K562 (cell line): ENCODE measurements around the gene SERP1. TPM values are rescaled to one million over a fixed set of nuclear protein-coding genes. Genes with fewer than 3 reads are reported as not detected.

Experiments
- BDP1 ChIP-seq: IDR thresholded peaks from 3 replicates; pipeline ENCODE4 v1.6.1; 2011; ENCODE audit not compliant: insufficient read length, insufficient read depth
- CBX2 ChIP-seq: fragments of 200-600 bp; sonication (generic); IDR thresholded peaks from one replicate; pipeline ENCODE4 v1.6.1; 2012; ENCODE audit warnings: mild to moderate bottlenecking, low read length, inconsistent platforms; ENCODE audit not compliant: insufficient read depth, poor library complexity, severe bottlenecking
- MTA1 ChIP-seq: fragments of 450-650 bp; IDR thresholded peaks from 2 replicates; pipeline ENCODE4 v1.6.1; 2017; ENCODE audit warnings: borderline replicate concordance
- SRSF7 ChIP-seq: fragments of 200-400 bp; formaldehyde crosslinking; optimal IDR thresholded peaks from 2 replicates; pipeline ENCODE3; 2017; ENCODE audit warnings: mild to moderate bottlenecking, low read depth, low read length
- ZNF224 ChIP-seq: sonication (generic); formaldehyde crosslinking; IDR thresholded peaks from 2 replicates; pipeline ENCODE4 v1.8.0; 2022; ENCODE audit warnings: mild to moderate bottlenecking, missing genetic modification reagents
- ZNF347 ChIP-seq: fragments of 450-650 bp; formaldehyde crosslinking; IDR thresholded peaks from 2 replicates; pipeline ENCODE4 v1.4.0; 2020; ENCODE audit warnings: low read depth, mild to moderate bottlenecking, moderate library complexity
- ZNF764 ChIP-seq: fragments of 250-450 bp; sonication (Bioruptor Pico); IDR thresholded peaks from 2 replicates; pipeline ENCODE4 v1.4.0; 2020; ENCODE audit warnings: low read depth, mild to moderate bottlenecking, moderate library complexity
- polyA plus RNA-seq, 8 experiments: library from polyadenylated mRNA; depleted of rRNA in 4 of 8; stranded (reverse) in 5 of 8; unstranded in 3 of 8; fragments of >200 nt; fragmentation: Nextera tagmentation in 2 of 8; fragmentation: Illumina TruSeq in 1 of 8; extraction: Ambion mirVana in 2 of 8; extraction: Trizol in 1 of 8; gene quantifications; 2 replicates each; pipeline versions ENCODE4 v1.2.1 to v1.2.3, GENCODE V29; 2011 to 2014; ENCODE audit warnings: inconsistent platforms in 1 of 8, missing spikeins in 1 of 8
- total RNA-seq, 7 experiments: library from RNA; depleted of rRNA in 6 of 7; stranded (reverse); fragments of >200 nt in 6 of 7; fragmentation: Illumina TruSeq in 2 of 7; extraction: Trizol in 2 of 7; gene quantifications; 2 replicates each; pipeline versions ENCODE4 v1.2.1 to v1.2.3, GENCODE V29; 2011 to 2021; ENCODE audit warnings: low replicate concordance in 1 of 7
- TF ChIP-seq, protein P1 (sequence below): fragments of 450-650 bp; IDR thresholded peaks from 2 replicates; pipeline ENCODE4 v1.6.1; 2018; ENCODE audit not compliant: partially characterized antibody
- TF ChIP-seq, protein P2 (sequence below), 2 experiments: fragments of 450-650 bp; IDR thresholded peaks; 2 replicates each; pipeline ENCODE4 v1.6.1; 2016

SERP1 gene
- total and polyA plus RNA-seq, 9 of the 15 experiments (the other 6 are each of a cell fraction or from before 2014, with no cell fraction given): 38.6 to 443 (median 121) TPM

DNA sequence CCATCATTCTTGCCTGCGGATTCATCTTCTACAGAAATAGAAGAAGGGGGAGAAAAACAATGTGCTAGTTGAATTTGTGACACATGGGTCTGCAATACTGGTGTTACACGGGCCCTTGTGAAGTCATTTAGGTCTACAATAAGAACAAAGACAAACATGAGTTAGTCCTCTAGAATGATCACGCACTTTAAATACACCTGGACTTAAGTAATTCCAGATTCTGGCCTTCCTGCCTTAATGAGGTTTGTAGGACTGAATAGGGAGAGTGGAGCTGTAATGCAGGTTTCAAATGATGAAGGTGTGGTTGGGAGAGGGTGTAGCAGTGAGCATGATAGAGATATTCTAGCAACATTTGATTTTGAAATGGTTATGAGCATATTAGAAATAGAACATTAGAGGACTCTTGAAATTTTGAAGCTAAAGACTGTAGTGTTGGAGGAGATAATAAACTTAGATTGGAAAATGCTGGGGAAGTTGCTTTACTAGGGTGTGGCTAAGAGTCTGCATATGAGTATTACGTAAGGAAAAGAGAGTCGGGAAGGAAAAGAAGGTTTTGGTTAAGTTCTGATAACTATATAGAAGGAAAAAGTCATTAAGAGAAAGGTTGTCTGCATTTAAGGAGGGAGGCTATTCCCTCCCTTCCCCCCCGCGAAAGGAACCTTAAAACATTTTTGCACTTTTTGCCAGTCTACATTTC lies 897 bp upstream of the SERP1 start (continued):
- TF ChIP-seq BDP1 (no peak), MTA1 (peak; percentile 39; the same call in 1 of the 2 replicates), ZNF224 (CRISPR knock-in tag) (no peak), SRSF7 (no peak), CBX2 (no peak), ZNF347 (CRISPR knock-in tag) (no peak), ZNF764 (CRISPR knock-in tag) (no peak)
- TF ChIP-seq, protein P1, sequence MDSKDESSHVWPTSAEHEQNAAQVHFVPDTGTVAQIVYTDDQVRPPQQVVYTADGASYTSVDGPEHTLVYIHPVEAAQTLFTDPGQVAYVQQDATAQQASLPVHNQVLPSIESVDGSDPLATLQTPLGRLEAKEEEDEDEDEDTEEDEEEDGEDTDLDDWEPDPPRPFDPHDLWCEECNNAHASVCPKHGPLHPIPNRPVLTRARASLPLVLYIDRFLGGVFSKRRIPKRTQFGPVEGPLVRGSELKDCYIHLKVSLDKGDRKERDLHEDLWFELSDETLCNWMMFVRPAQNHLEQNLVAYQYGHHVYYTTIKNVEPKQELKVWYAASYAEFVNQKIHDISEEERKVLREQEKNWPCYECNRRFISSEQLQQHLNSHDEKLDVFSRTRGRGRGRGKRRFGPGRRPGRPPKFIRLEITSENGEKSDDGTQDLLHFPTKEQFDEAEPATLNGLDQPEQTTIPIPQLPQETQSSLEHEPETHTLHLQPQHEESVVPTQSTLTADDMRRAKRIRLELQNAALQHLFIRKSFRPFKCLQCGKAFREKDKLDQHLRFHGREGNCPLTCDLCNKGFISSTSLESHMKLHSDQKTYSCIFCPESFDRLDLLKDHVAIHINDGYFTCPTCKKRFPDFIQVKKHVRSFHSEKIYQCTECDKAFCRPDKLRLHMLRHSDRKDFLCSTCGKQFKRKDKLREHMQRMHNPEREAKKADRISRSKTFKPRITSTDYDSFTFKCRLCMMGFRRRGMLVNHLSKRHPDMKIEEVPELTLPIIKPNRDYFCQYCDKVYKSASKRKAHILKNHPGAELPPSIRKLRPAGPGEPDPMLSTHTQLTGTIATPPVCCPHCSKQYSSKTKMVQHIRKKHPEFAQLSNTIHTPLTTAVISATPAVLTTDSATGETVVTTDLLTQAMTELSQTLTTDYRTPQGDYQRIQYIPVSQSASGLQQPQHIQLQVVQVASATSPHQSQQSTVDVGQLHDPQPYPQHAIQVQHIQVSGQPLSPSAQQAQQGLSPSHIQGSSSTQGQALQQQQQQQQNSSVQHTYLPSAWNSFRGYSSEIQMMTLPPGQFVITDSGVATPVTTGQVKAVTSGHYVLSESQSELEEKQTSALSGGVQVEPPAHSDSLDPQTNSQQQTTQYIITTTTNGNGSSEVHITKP: peak; percentile 55
- TF ChIP-seq, protein P2, sequence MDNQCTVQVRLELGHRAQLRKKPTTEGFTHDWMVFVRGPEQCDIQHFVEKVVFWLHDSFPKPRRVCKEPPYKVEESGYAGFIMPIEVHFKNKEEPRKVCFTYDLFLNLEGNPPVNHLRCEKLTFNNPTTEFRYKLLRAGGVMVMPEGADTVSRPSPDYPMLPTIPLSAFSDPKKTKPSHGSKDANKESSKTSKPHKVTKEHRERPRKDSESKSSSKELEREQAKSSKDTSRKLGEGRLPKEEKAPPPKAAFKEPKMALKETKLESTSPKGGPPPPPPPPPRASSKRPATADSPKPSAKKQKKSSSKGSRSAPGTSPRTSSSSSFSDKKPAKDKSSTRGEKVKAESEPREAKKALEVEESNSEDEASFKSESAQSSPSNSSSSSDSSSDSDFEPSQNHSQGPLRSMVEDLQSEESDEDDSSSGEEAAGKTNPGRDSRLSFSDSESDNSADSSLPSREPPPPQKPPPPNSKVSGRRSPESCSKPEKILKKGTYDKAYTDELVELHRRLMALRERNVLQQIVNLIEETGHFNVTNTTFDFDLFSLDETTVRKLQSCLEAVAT (IDR thresholded peaks at IDR 0.05): 0 out of 4 replicates have a peak, but pooled peaks of 1 of the 2 experiments have one; percentile 13
- TF ChIP-seq, all 486 proteins: peak for 19
